Dendritic cell treated with granulocyte-macrophage colony-stimulating factor and Interleukin-4, amounts not matched to agents 40 ng/mL and 50 ng/mL, for 4 days (primary cell): Measurements from ENCODE around the gene PRMT3.
"Not testable (repeated sequence)": the region's sequence is repeated elsewhere in the genome, so short reads cannot be mapped to it uniquely, and the experiment has no call there.

Source experiments
- H3K27ac Mint-ChIP-seq: one replicate; pipeline ENCODE4 v1.8.0; 2022; ENCODE audit warnings: mild to moderate bottlenecking, mixed read lengths
- H3K27me3 Mint-ChIP-seq: one replicate; pipeline ENCODE4 v1.8.0; 2022; ENCODE audit warnings: mild to moderate bottlenecking, mixed read lengths
- H3K36me3 Mint-ChIP-seq: one replicate; pipeline ENCODE4 v1.8.0; 2022; ENCODE audit warnings: low read depth, mixed read lengths
- H3K4me1 Mint-ChIP-seq: one replicate; pipeline ENCODE4 v1.8.0; 2022; ENCODE audit warnings: low read depth, mixed read lengths
- H3K4me3 Mint-ChIP-seq: one replicate; pipeline ENCODE4 v1.8.0; 2022; ENCODE audit warnings: mild to moderate bottlenecking, moderate library complexity, mixed read lengths
- H3K9me3 Mint-ChIP-seq: one replicate; pipeline ENCODE4 v1.8.0; 2022; ENCODE audit warnings: mixed read lengths
- intact Hi-C: fragments of 100-400 bp; cut with micrococcal nuclease; formaldehyde crosslinking; loops from one replicate; pipeline ENCODE4 v1.15.0; 2022

PRMT3 gene

DNA sequence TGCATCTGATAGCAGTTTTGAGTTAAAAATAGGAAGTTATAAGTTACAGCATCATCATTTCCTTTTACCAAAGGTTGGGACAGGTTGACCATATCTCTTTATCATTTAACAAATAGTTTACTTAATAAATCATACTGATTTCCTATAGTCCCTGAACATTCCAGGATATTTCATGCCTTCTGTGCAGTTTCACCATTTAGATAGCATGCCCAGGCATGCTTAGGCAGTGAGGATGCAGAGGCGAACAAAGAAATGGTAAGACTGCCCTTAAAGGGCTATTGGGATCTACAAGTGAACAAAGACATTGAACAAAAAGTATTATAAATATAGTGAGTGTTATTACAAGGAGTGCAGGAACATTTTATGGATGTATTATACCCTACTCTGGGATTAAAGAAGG is 96.4 kb downstream of the PRMT3 start:
- H3K27me3 Mint-ChIP-seq: no peaks in the 10 kb centered on the region
- no peak overlapping the region for H3K27ac Mint-ChIP-seq
- no peaks in the 10 kb centered on the region for H3K4me1 Mint-ChIP-seq
- no peaks in the 10 kb centered on the region for H3K9me3 Mint-ChIP-seq
- no peak overlapping the region for H3K4me3 Mint-ChIP-seq
- peaks cover 19% of the 10 kb centered on the region for H3K36me3 Mint-ChIP-seq
- intact Hi-C loops: no loop called here

DNA sequence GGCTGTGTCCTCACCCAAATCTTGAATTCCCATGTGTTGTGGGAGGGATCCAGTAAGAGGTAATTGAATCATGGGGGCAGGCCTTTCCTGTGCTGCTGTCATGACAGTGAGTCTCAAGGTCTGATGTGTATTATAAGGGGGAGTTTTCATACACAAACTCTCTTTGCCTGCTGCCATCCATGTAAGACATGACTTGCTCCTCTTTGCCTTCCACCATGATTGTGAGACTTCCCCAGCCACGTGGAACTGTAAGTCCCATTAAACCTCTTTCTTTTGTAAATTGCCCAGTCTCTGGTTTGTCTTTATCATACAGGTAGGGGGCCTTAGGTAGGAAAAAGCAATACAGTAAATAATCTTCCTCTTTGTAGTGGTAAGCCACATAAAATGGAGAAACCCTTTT is 96.9 kb downstream of the PRMT3 start:
- intact Hi-C loops, H3K9me3 Mint-ChIP-seq, H3K27ac Mint-ChIP-seq, H3K4me3 Mint-ChIP-seq, H3K4me1 Mint-ChIP-seq, H3K27me3 Mint-ChIP-seq: not testable (repeated sequence)
- peaks cover 19% of the 10 kb centered on the region for H3K36me3 Mint-ChIP-seq

DNA sequence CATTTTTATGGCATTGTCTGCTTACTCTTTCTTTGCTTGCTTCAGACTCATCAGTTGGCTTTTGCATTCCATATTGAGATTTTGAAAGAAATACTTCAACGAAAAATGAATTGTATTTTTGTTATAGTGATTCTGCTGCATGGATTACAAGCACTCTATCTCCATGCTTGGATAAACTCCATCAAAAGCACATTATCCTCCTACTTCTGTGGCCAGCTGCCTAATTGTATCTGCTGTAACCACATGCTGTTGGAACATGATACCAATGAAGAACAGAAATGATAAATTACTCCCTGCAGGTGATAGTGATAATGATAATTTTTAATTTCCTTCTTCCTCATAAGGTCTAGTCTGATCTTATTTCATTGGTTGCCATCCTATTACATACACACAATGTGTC is 100.8 kb downstream of the PRMT3 start:
- no peaks in the 10 kb centered on the region for H3K4me1 Mint-ChIP-seq
- no peak overlapping the region for H3K4me3 Mint-ChIP-seq
- no peaks in the 10 kb centered on the region for H3K9me3 Mint-ChIP-seq
- peaks cover 12% of the 10 kb centered on the region for H3K36me3 Mint-ChIP-seq
- H3K27ac Mint-ChIP-seq: no peak overlapping the region
- intact Hi-C loops: no loop called here
- H3K27me3 Mint-ChIP-seq: no peaks in the 10 kb centered on the region

DNA sequence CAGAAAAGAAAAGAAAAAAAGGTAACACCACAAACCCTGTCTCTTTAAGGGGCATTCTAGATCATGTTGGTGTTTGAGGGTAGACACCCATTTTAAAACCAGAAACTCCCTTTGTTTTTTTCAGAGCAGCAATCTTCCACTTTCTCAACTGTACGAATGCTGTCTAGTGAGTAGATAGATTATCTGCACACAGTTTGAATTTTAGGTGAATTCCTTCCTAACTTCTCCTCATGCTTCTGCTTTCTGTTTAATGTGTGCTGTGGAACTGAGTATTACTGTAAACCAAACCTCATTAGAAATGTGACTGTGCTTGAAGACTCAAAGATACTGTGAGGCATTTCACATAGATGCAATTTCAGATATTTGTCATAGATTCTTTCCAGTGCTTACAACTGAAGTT is 102.4 kb downstream of the PRMT3 start:
- Mint-ChIP-seq H3K4me1 (no peaks in the 10 kb centered on the region), H3K4me3 (no peak overlapping the region), H3K27ac (no peak overlapping the region), H3K9me3 (no peaks in the 10 kb centered on the region), H3K27me3 (no peaks in the 10 kb centered on the region), H3K36me3 (peaks cover 14% of the 10 kb centered on the region)
- intact Hi-C loops: no loop called here

DNA sequence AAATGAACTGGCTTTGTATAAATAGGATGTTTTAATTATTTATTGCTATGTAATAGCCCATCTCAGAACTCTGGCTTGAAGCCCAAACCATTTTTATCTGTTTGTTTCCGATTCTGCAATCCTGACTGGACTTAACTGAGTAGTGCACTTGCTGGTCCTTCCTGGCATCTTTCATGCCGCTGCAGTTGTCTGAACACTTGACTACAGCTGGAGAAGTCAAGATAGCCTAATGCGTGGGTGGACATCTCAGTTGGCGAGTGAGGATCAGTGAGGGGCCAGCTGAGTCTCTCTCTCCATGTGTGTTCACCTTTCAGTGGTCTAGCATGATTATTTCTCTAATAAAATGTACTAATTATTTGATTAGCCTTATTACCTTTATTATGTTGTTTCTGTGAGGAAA is 105.8 kb downstream of the PRMT3 start:
- Mint-ChIP-seq H3K27ac (no peak overlapping the region), H3K9me3 (no peaks in the 10 kb centered on the region), H3K4me3 (no peak overlapping the region), H3K36me3 (peaks cover 23% of the 10 kb centered on the region), H3K4me1 (no peaks in the 10 kb centered on the region), H3K27me3 (no peaks in the 10 kb centered on the region)
- intact Hi-C loops: no loop called here

DNA sequence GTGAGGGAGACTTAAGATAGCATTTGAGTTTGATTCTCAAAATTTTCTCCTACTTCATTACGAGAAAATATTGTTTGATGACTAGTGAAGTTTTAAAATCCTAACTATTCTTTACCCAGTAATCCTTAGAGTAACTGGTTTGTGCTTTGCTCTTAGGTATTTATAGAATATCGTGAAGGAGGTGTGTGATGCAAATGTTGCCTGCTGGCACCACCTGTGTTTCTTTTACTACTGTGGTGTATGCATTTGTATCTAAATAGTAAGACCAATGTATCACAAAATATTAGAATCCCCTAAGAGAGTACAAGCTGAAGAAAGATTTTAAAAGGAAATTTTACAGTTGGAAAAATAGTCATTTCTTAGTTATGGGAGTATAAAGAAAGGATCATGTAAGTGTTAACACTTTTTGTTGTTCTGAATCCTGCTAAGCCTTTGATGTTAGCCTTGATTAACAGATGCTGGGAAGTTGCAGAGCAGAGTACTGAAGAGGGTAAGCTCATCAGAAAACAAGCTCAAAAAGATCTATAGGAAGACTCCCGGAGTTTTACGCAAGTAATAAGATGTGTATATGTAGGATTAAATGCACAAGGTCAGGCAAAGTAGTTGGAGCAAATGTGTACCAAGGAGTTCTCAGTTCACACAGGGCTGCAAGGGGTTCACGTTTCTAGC is 109.7 kb downstream of the PRMT3 start:
- intact Hi-C loops: no loop called here
- Mint-ChIP-seq H3K4me1 (no peaks in the 10 kb centered on the region), H3K4me3 (no peak overlapping the region), H3K9me3 (no peaks in the 10 kb centered on the region), H3K27ac (no peak overlapping the region), H3K27me3 (no peaks in the 10 kb centered on the region), H3K36me3 (peaks cover 33% of the 10 kb centered on the region)

DNA sequence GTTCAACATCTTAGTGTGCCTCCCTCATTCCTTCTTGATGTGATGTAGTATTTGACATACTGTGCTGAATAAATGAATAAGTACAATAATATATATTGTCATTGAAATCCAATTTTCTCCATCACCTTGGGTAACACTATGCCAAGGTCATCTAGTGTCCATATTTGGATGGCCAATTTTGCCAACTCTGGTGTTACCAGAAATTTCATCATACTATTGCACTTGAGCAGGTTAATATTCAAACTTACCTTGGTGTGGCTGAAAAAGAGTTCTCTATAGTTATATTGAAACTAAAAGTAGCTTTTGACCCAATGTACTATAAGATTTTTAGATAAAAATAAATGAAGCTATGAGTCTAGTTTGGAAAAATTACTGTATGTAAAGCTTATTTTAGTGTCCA is 113.7 kb downstream of the PRMT3 start:
- no peaks in the 10 kb centered on the region for H3K27me3 Mint-ChIP-seq
- H3K9me3 Mint-ChIP-seq: no peaks in the 10 kb centered on the region
- no peak overlapping the region for H3K27ac Mint-ChIP-seq
- H3K4me3 Mint-ChIP-seq: no peak overlapping the region
- no peaks in the 10 kb centered on the region for H3K4me1 Mint-ChIP-seq
- peaks cover 26% of the 10 kb centered on the region for H3K36me3 Mint-ChIP-seq
- intact Hi-C loops: no loop called here

DNA sequence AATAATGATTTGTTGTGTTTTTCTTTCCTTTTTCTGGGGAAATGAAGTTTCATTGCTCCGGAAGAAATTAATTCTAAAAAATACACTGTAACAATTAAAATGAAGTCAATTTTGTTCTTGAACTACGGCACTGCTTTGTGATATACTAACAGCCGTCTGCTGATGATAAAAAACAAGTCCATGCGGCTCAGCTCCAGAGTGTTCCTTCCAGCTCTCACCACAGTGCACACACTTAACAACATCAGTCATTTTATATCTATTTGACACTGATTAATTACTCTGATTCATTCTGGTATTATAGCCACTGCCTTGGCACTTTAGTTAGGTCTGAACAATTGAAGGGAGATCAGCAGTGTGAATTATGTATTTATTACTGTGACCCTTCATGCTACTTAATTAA is 114.5 kb downstream of the PRMT3 start:
- Mint-ChIP-seq H3K27ac (no peak overlapping the region), H3K36me3 (peaks cover 26% of the 10 kb centered on the region), H3K27me3 (no peaks in the 10 kb centered on the region), H3K9me3 (no peaks in the 10 kb centered on the region), H3K4me1 (no peaks in the 10 kb centered on the region), H3K4me3 (no peak overlapping the region)
- intact Hi-C loops: no loop called here

DNA sequence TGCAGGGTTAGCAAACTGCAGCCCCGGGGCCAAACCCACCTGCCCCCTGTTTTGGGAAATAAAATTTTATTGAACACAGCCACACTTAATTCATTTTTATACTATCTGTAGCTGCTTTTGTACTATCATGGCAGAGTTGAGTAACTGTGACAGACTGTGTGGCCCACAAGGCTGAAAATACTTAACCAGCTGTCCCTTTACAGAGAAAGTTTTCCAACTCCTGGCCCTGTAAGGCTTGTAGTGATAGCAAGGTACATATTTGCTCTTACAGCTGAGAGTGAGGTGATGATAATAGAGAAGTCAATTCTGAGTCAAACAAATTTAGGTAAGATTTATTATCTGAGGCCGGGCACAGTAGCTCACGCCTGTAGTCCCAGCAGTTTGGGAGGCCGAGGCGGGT is 124.5 kb downstream of the PRMT3 start:
- H3K27ac Mint-ChIP-seq: no peak overlapping the region
- no peaks in the 10 kb centered on the region for H3K4me1 Mint-ChIP-seq
- H3K9me3 Mint-ChIP-seq: no peaks in the 10 kb centered on the region
- intact Hi-C loops: no loop called here
- no peaks in the 10 kb centered on the region for H3K27me3 Mint-ChIP-seq
- H3K36me3 Mint-ChIP-seq: no peaks in the 10 kb centered on the region
- H3K4me3 Mint-ChIP-seq: no peak overlapping the region

DNA sequence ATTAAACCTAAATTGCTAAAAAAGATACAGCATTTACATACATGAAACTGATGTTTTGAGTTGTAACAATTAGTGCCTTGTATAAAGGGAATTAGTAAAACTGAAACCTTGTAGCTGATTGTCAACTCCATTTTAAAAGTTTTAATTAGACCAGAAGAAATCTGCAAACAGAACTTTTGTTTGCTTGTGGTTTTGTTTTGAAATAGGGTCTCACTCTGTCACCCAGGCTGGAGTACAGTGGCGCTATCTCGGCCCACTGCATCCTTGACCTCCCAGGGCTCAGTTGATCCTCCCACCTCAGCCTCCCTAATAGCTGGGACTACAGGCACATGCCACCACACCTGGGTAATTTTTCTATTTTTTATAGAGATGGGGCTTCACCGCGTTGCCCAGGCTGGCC is 125.4 kb downstream of the PRMT3 start:
- H3K36me3 Mint-ChIP-seq: no peaks in the 10 kb centered on the region
- H3K27me3 Mint-ChIP-seq: no peaks in the 10 kb centered on the region
- intact Hi-C loops: no loop called here
- no peak overlapping the region for H3K4me3 Mint-ChIP-seq
- no peaks in the 10 kb centered on the region for H3K9me3 Mint-ChIP-seq
- no peaks in the 10 kb centered on the region for H3K4me1 Mint-ChIP-seq
- no peak overlapping the region for H3K27ac Mint-ChIP-seq

DNA sequence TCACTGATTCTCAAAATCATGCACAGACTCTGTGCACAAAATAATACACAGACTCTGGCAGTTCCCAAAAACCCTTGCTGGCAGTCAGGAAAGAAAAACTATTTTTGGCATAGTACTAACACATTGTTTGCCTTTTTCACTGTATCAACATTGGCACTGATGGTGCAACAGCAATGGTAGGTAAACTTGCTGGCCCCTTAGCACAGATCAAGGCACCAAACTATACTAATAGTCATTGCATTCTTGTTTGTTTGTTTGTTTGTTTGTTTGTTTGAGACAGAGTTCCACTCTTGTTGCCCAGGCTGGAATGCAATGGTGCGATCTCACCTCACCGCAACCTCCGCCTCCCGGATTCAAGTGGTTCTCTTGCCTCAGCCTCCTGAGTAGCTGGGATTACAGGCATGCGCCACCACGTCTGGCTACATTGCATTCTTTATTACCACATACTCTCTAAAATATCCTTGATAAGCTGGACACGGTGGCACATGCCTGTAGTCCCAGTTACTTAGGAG is 130.9 kb downstream of the PRMT3 start:
- H3K27ac Mint-ChIP-seq: no peak overlapping the region
- intact Hi-C loops: no loop called here
- no peaks in the 10 kb centered on the region for H3K9me3 Mint-ChIP-seq
- no peaks in the 10 kb centered on the region for H3K36me3 Mint-ChIP-seq
- no peak overlapping the region for H3K4me3 Mint-ChIP-seq
- no peaks in the 10 kb centered on the region for H3K4me1 Mint-ChIP-seq
- H3K27me3 Mint-ChIP-seq: no peaks in the 10 kb centered on the region

DNA sequence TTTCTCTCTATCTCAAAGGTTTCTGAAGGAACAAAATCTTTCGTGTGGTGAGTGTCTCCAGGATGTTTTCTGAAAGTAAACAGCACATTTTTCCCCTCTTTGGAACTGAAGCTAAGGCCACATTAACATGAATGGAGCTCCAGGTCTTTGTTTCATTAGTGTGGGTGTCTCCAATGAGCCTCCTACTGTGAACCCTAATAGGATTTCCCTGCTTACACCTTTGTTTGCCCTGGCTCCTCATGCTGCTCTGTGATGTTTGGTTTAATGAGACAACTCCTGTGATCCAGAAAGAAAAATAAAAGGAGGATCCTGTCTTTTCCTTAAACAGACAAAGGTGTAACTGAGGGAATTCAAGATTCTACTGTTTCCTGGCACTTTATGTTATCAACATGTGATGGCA is 135.0 kb downstream of the PRMT3 start:
- H3K27ac Mint-ChIP-seq: no peak overlapping the region
- H3K4me3 Mint-ChIP-seq: no peak overlapping the region
- intact Hi-C loops: no loop called here
- no peaks in the 10 kb centered on the region for H3K27me3 Mint-ChIP-seq
- no peaks in the 10 kb centered on the region for H3K36me3 Mint-ChIP-seq
- H3K4me1 Mint-ChIP-seq: no peaks in the 10 kb centered on the region
- H3K9me3 Mint-ChIP-seq: no peaks in the 10 kb centered on the region

DNA sequence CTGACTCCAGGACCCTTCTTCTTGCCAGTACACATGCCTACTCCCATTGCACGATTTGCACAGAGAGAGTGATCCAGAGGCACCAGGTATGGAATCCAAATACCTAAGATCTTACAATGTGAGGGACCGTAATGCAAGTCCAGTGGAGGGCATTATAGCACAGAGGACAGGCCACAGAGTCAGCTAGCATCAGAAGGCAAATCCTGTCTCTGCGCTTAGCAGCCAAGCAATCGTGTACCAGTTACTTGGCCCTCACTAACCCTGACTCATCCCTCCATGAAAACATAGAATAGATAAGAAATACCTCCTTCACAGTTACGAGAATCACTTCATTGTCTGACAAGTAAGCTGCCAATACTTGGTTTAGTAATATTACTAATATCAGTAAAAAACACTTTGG is 142.2 kb downstream of the PRMT3 start:
- Mint-ChIP-seq H3K27ac (no peak overlapping the region), H3K4me3 (no peak overlapping the region), H3K27me3 (peaks cover 1% of the 10 kb centered on the region), H3K4me1 (no peaks in the 10 kb centered on the region), H3K9me3 (no peaks in the 10 kb centered on the region), H3K36me3 (no peaks in the 10 kb centered on the region)
- intact Hi-C loops: no loop called here

DNA sequence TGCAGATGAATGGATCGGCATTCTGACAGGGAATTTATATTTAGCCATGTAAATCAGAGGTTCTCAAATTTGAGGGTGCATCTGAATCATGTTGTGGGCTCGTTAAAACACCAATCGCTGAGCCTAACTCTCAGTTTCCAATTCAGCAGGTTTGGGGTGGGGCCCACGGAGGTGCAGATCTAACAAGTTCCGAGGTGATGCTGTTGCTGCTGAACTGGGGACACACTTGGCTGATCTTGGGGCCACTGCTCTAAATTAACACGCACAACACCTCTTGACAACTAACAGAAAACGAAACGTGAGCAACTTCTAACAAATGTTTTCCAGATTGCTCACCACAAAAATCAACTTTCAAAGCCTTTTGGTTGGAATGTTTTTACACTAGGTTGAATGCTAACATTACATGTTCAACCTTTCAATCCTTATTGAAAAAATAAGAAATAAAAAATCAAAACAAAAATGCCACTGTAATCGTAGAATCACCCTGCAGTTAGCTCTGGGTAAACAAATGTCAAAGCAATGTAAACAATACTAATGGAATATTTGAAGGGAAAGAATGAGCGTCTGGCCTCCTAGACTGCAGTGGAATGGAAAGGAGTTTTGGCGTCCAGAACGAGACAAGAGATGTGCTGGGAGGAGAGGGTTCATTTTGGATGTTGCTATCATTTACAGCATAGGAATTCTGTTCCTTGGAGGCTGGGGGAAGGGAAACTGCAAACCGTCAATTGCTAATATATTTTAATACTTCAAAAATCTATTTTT is 143.6 kb downstream of the PRMT3 start:
- Mint-ChIP-seq H3K9me3 (no peaks in the 10 kb centered on the region), H3K4me1 (no peaks in the 10 kb centered on the region), H3K27me3 (peaks cover 1% of the 10 kb centered on the region), H3K4me3 (no peak overlapping the region), H3K27ac (no peak overlapping the region), H3K36me3 (no peaks in the 10 kb centered on the region)
- intact Hi-C loops: no loop called here
